WTC11 (cell line): ENCODE data around the gene DEFB128. TPM values are rescaled to one million over a fixed set of nuclear protein-coding genes. Genes with fewer than 3 reads are reported as not detected.

ENCODE experiments used
- ATAC-seq: fragments of 200-7000 bp; cut with Tn5 transposase; 2 replicates; pipeline ENCODE4 v1.10.0; 2021; ENCODE audit warnings: mild to moderate bottlenecking, moderate library complexity
- CTCF ChIA-PET: fragments of 300-600 bp; sonication (Branson Sonifier 250); formaldehyde crosslinking; loops from one replicate; lab custom pipeline; 2021; ENCODE audit warnings: antibody characterized with exemption; lab: Charles Lee
- POLR2A ChIA-PET: fragments of 350-600 bp; sonication (Branson Sonifier 250); formaldehyde crosslinking; loops from one replicate; lab custom pipeline; 2021; ENCODE audit warnings: antibody characterized with exemption; lab: Charles Lee
- DNase-seq: peaks from one replicate; pipeline ENCODE4 v3.0.0; 2021; ENCODE audit warnings: low spot score
- H3K27ac Mint-ChIP-seq: 2 replicates; pipeline ENCODE4 v1.8.0; 2021; ENCODE audit warnings: mixed read lengths
- H3K27me3 Mint-ChIP-seq: 2 replicates; pipeline ENCODE4 v1.8.0; 2021; ENCODE audit warnings: low read depth, mild to moderate bottlenecking, moderate library complexity, mixed read lengths
- H3K36me3 Mint-ChIP-seq: 2 replicates; pipeline ENCODE4 v1.8.0; 2021; ENCODE audit warnings: mixed read lengths
- H3K4me1 Mint-ChIP-seq: 2 replicates; pipeline ENCODE4 v1.8.0; 2022; ENCODE audit warnings: mixed read lengths
- H3K4me3 Mint-ChIP-seq: 2 replicates; pipeline ENCODE4 v1.8.0; 2021; ENCODE audit warnings: mild to moderate bottlenecking, moderate library complexity, mixed read lengths
- H3K9me3 Mint-ChIP-seq: 2 replicates; pipeline ENCODE4 v1.8.0; 2021; ENCODE audit warnings: mixed read lengths
- CREB1 ChIP-seq: sonication (generic); formaldehyde crosslinking; IDR thresholded peaks from 2 replicates; pipeline ENCODE4 v1.8.0; 2023; ENCODE audit warnings: mild to moderate bottlenecking, missing genetic modification reagents
- ETV6 ChIP-seq: sonication (generic); formaldehyde crosslinking; IDR thresholded peaks from 2 replicates; pipeline ENCODE4 v1.8.1; 2022; ENCODE audit warnings: mild to moderate bottlenecking, missing genetic modification reagents
- HMGA2 ChIP-seq: fragments of 250-450 bp; sonication (Bioruptor Pico); IDR thresholded peaks from 2 replicates; pipeline ENCODE4 v1.4.0; 2021; ENCODE audit warnings: mild to moderate bottlenecking, moderate library complexity
- JAZF1 ChIP-seq: fragments of 250-450 bp; sonication (Bioruptor Pico); IDR thresholded peaks from 2 replicates; pipeline ENCODE4 v1.9.0; 2021; ENCODE audit warnings: moderate library complexity, mild to moderate bottlenecking, inconsistent platforms
- MXD4 ChIP-seq: fragments of 250-450 bp; sonication (Bioruptor Pico); IDR thresholded peaks from 2 replicates; pipeline ENCODE4 v1.8.0; 2021; ENCODE audit warnings: mild to moderate bottlenecking, moderate library complexity, borderline replicate concordance
- OVOL2 ChIP-seq: fragments of 250-450 bp; sonication (Bioruptor Pico); IDR thresholded peaks from 2 replicates; pipeline ENCODE4 v1.9.0; 2021; ENCODE audit warnings: mild to moderate bottlenecking, borderline replicate concordance
- SOX15 ChIP-seq: fragments of 250-450 bp; sonication (Bioruptor Pico); IDR thresholded peaks from 2 replicates; pipeline ENCODE4 v1.9.0; 2021; ENCODE audit warnings: mild to moderate bottlenecking
- TCF7 ChIP-seq: sonication (generic); formaldehyde crosslinking; IDR thresholded peaks from 2 replicates; pipeline ENCODE4 v1.8.0; 2022; ENCODE audit warnings: mild to moderate bottlenecking, low read depth, missing genetic modification reagents, moderate library complexity
- TP53 ChIP-seq: sonication (generic); formaldehyde crosslinking; IDR thresholded peaks from 2 replicates; pipeline ENCODE4 v1.8.1; 2023; ENCODE audit warnings: mild to moderate bottlenecking, missing genetic modification reagents
- ZBTB21 ChIP-seq: sonication (generic); formaldehyde crosslinking; IDR thresholded peaks from 2 replicates; pipeline ENCODE4 v1.8.1; 2023; ENCODE audit warnings: mild to moderate bottlenecking, missing genetic modification reagents, borderline replicate concordance
- ZNF219 ChIP-seq: sonication (generic); formaldehyde crosslinking; IDR thresholded peaks from 2 replicates; pipeline ENCODE4 v1.8.0; 2023; ENCODE audit warnings: missing genetic modification reagents, mild to moderate bottlenecking, borderline replicate concordance
- ZNF232 ChIP-seq: sonication (generic); formaldehyde crosslinking; IDR thresholded peaks from 2 replicates; pipeline ENCODE4 v1.8.0; 2022; ENCODE audit warnings: mild to moderate bottlenecking, missing genetic modification reagents
- ZNF396 ChIP-seq: fragments of 250-450 bp; sonication (Bioruptor Pico); IDR thresholded peaks from 2 replicates; pipeline ENCODE4 v1.8.0; 2021; ENCODE audit warnings: mild to moderate bottlenecking, moderate library complexity, borderline replicate concordance
- ZNF416 ChIP-seq: fragments of 250-450 bp; sonication (Bioruptor Pico); IDR thresholded peaks from 2 replicates; pipeline ENCODE4 v1.9.0; 2021; ENCODE audit warnings: mild to moderate bottlenecking, inconsistent platforms
- ZNF671 ChIP-seq: fragments of 250-450 bp; sonication (Bioruptor Pico); IDR thresholded peaks from 2 replicates; pipeline ENCODE4 v1.8.0; 2021; ENCODE audit warnings: mild to moderate bottlenecking
- total RNA-seq: library from RNA; stranded (reverse); gene quantifications from 3 replicates; pipeline ENCODE4 v1.2.3, GENCODE V29; 2021
- TF ChIP-seq, protein P1 (sequence below): fragments of 250-450 bp; sonication (Bioruptor Pico); IDR thresholded peaks from 2 replicates; pipeline ENCODE4 v2.1.2; 2022; ENCODE audit warnings: mild to moderate bottlenecking, moderate library complexity
- TF ChIP-seq, protein P2 (sequence below): sonication (generic); formaldehyde crosslinking; IDR thresholded peaks from 2 replicates; pipeline ENCODE4 v1.8.0; 2022; ENCODE audit warnings: missing genetic modification reagents
- TF ChIP-seq, protein P3 (sequence below): sonication (generic); formaldehyde crosslinking; IDR thresholded peaks from 2 replicates; pipeline ENCODE4 v1.8.1; 2022; ENCODE audit warnings: mild to moderate bottlenecking, moderate library complexity, missing genetic modification reagents
- TF ChIP-seq, protein P4 (sequence below): fragments of 250-450 bp; sonication (Bioruptor Pico); IDR thresholded peaks from 2 replicates; pipeline ENCODE4 v1.8.0; 2021; ENCODE audit warnings: mild to moderate bottlenecking
- TF ChIP-seq, protein P5 (sequence below): sonication (generic); formaldehyde crosslinking; IDR thresholded peaks from 2 replicates; pipeline ENCODE4 v1.8.1; 2023; ENCODE audit warnings: mild to moderate bottlenecking, missing genetic modification reagents, moderate library complexity
- TF ChIP-seq, protein P6 (sequence below): fragments of 200-600 bp; IDR thresholded peaks from 2 replicates; pipeline ENCODE4 v1.8.0; 2022; ENCODE audit warnings: antibody characterized with exemption
- TF ChIP-seq, protein P7 (sequence below): sonication (generic); formaldehyde crosslinking; IDR thresholded peaks from 2 replicates; pipeline ENCODE4 v1.8.0; 2022; ENCODE audit warnings: mild to moderate bottlenecking, missing genetic modification reagents
- TF ChIP-seq, protein P8 (sequence below): sonication (generic); formaldehyde crosslinking; conservative IDR thresholded peaks from 2 replicates; pipeline ENCODE4 v1.8.1; 2023; ENCODE audit warnings: mild to moderate bottlenecking, low read depth, missing genetic modification reagents, moderate library complexity

The DEFB128 gene
- total RNA-seq, 1 experiment from 2014 or later: not detected

DNA sequence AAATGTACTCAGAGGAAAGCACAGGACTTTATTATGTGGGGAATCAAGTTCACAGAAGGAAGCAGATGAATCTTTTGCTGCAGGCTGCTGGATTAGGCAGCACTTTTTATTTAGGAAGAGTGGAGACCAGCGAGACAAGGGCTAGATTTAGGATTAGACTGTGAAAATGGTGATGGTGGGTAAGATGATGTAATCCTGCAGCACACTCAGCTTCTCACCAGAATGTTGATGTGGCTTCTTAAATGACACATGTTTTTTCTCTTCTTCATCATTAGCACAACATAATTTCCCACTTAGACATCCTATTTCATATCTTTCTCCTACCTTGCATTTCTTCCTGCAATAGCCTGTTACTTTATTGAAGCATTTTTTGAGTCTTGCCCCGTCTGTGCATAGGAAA is 1.8 kb downstream of the DEFB128 start (continued):
- TF ChIP-seq TCF7 (no peak), TP53 (CRISPR knock-in tag) (no peak), SOX15 (CRISPR knock-in tag) (no peak)
- TF ChIP-seq, all 79 proteins: peak for 0

DNA sequence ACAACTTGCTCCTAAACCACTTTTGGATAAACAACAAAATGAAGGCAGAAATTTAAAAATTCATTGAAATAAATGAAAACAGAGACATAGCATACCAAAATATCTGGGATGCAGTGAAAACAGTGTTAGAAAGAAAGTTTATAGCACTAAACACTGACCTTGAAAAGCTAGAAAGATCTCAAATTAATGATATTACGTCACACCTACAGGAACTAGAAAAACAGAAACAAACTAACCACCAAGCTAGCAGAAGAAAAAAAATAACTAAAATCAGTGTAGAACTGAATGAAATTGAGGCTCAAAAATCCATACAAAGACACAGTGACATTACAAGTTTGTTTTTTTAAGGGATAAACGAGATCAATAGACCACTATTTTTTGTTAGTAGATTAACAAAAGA is 5.2 kb downstream of the DEFB128 start:
- H3K4me1 Mint-ChIP-seq: peaks cover 10% of the 10 kb centered on the region
- H3K4me3 Mint-ChIP-seq: no peak overlapping the region

More for the DNA sequence above, 5.2 kb downstream of the DEFB128 start:
- DNase-seq (no peak), ATAC-seq (no peak)
- POLR2A ChIA-PET: no interaction called here
- CTCF ChIA-PET: no interaction called here
- Mint-ChIP-seq H3K27me3 (peaks cover 64% of the 10 kb centered on the region), H3K9me3 (peaks cover 22% of the 10 kb centered on the region), H3K36me3 (no peaks in the 10 kb centered on the region), H3K27ac (no peak overlapping the region)
- TF ChIP-seq CREB1 (CRISPR knock-in tag): no peak
- TF ChIP-seq, protein P1, sequence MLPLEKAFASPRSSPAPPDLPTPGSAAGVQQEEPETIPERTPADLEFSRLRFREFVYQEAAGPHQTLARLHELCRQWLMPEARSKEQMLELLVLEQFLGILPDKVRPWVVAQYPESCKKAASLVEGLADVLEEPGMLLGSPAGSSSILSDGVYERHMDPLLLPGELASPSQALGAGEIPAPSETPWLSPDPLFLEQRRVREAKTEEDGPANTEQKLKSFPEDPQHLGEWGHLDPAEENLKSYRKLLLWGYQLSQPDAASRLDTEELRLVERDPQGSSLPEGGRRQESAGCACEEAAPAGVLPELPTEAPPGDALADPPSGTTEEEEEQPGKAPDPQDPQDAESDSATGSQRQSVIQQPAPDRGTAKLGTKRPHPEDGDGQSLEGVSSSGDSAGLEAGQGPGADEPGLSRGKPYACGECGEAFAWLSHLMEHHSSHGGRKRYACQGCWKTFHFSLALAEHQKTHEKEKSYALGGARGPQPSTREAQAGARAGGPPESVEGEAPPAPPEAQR (CRISPR knock-in tag): no peak
- TF ChIP-seq ZNF219: no peak
- TF ChIP-seq ZNF416 (CRISPR knock-in tag): no peak
- TF ChIP-seq ZNF396 (CRISPR knock-in tag): no peak
- TF ChIP-seq MXD4 (CRISPR knock-in tag): no peak
- TF ChIP-seq, protein P2, sequence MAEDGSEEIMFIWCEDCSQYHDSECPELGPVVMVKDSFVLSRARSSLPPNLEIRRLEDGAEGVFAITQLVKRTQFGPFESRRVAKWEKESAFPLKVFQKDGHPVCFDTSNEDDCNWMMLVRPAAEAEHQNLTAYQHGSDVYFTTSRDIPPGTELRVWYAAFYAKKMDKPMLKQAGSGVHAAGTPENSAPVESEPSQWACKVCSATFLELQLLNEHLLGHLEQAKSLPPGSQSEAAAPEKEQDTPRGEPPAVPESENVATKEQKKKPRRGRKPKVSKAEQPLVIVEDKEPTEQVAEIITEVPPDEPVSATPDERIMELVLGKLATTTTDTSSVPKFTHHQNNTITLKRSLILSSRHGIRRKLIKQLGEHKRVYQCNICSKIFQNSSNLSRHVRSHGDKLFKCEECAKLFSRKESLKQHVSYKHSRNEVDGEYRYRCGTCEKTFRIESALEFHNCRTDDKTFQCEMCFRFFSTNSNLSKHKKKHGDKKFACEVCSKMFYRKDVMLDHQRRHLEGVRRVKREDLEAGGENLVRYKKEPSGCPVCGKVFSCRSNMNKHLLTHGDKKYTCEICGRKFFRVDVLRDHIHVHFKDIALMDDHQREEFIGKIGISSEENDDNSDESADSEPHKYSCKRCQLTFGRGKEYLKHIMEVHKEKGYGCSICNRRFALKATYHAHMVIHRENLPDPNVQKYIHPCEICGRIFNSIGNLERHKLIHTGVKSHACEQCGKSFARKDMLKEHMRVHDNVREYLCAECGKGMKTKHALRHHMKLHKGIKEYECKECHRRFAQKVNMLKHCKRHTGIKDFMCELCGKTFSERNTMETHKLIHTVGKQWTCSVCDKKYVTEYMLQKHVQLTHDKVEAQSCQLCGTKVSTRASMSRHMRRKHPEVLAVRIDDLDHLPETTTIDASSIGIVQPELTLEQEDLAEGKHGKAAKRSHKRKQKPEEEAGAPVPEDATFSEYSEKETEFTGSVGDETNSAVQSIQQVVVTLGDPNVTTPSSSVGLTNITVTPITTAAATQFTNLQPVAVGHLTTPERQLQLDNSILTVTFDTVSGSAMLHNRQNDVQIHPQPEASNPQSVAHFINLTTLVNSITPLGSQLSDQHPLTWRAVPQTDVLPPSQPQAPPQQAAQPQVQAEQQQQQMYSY (CRISPR knock-in tag): no peak
- no peak for TF ChIP-seq JAZF1 (CRISPR knock-in tag)
- TF ChIP-seq, protein P3, sequence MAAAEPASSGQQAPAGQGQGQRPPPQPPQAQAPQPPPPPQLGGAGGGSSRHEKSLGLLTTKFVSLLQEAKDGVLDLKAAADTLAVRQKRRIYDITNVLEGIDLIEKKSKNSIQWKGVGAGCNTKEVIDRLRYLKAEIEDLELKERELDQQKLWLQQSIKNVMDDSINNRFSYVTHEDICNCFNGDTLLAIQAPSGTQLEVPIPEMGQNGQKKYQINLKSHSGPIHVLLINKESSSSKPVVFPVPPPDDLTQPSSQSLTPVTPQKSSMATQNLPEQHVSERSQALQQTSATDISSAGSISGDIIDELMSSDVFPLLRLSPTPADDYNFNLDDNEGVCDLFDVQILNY (CRISPR knock-in tag): no peak
- TF ChIP-seq, protein P4, sequence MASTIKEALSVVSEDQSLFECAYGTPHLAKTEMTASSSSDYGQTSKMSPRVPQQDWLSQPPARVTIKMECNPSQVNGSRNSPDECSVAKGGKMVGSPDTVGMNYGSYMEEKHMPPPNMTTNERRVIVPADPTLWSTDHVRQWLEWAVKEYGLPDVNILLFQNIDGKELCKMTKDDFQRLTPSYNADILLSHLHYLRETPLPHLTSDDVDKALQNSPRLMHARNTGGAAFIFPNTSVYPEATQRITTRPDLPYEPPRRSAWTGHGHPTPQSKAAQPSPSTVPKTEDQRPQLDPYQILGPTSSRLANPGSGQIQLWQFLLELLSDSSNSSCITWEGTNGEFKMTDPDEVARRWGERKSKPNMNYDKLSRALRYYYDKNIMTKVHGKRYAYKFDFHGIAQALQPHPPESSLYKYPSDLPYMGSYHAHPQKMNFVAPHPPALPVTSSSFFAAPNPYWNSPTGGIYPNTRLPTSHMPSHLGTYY (CRISPR knock-in tag): no peak
- TF ChIP-seq HMGA2 (CRISPR knock-in tag): no peak
- TF ChIP-seq OVOL2 (CRISPR knock-in tag): no peak
- TF ChIP-seq ETV6 (CRISPR knock-in tag): no peak
- TF ChIP-seq ZNF232 (CRISPR knock-in tag): no peak
- TF ChIP-seq, protein P5, sequence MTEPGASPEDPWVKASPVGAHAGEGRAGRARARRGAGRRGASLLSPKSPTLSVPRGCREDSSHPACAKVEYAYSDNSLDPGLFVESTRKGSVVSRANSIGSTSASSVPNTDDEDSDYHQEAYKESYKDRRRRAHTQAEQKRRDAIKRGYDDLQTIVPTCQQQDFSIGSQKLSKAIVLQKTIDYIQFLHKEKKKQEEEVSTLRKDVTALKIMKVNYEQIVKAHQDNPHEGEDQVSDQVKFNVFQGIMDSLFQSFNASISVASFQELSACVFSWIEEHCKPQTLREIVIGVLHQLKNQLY: no peak
- no peak for TF ChIP-seq ZNF671
- TF ChIP-seq, protein P6, sequence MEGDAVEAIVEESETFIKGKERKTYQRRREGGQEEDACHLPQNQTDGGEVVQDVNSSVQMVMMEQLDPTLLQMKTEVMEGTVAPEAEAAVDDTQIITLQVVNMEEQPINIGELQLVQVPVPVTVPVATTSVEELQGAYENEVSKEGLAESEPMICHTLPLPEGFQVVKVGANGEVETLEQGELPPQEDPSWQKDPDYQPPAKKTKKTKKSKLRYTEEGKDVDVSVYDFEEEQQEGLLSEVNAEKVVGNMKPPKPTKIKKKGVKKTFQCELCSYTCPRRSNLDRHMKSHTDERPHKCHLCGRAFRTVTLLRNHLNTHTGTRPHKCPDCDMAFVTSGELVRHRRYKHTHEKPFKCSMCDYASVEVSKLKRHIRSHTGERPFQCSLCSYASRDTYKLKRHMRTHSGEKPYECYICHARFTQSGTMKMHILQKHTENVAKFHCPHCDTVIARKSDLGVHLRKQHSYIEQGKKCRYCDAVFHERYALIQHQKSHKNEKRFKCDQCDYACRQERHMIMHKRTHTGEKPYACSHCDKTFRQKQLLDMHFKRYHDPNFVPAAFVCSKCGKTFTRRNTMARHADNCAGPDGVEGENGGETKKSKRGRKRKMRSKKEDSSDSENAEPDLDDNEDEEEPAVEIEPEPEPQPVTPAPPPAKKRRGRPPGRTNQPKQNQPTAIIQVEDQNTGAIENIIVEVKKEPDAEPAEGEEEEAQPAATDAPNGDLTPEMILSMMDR: no peak
- TF ChIP-seq, protein P7, sequence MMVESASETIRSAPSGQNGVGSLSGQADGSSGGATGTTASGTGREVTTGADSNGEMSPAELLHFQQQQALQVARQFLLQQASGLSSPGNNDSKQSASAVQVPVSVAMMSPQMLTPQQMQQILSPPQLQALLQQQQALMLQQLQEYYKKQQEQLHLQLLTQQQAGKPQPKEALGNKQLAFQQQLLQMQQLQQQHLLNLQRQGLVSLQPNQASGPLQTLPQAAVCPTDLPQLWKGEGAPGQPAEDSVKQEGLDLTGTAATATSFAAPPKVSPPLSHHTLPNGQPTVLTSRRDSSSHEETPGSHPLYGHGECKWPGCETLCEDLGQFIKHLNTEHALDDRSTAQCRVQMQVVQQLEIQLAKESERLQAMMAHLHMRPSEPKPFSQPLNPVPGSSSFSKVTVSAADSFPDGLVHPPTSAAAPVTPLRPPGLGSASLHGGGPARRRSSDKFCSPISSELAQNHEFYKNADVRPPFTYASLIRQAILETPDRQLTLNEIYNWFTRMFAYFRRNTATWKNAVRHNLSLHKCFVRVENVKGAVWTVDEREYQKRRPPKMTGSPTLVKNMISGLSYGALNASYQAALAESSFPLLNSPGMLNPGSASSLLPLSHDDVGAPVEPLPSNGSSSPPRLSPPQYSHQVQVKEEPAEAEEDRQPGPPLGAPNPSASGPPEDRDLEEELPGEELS: no peak
- no peak for TF ChIP-seq ZBTB21 (CRISPR knock-in tag)
- TF ChIP-seq, protein P8, sequence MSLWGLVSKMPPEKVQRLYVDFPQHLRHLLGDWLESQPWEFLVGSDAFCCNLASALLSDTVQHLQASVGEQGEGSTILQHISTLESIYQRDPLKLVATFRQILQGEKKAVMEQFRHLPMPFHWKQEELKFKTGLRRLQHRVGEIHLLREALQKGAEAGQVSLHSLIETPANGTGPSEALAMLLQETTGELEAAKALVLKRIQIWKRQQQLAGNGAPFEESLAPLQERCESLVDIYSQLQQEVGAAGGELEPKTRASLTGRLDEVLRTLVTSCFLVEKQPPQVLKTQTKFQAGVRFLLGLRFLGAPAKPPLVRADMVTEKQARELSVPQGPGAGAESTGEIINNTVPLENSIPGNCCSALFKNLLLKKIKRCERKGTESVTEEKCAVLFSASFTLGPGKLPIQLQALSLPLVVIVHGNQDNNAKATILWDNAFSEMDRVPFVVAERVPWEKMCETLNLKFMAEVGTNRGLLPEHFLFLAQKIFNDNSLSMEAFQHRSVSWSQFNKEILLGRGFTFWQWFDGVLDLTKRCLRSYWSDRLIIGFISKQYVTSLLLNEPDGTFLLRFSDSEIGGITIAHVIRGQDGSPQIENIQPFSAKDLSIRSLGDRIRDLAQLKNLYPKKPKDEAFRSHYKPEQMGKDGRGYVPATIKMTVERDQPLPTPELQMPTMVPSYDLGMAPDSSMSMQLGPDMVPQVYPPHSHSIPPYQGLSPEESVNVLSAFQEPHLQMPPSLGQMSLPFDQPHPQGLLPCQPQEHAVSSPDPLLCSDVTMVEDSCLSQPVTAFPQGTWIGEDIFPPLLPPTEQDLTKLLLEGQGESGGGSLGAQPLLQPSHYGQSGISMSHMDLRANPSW (CRISPR knock-in tag): no peak
